T-helper 9 cell (primary cell): ENCODE results near the gene NDUFS3.

ENCODE experiments used
- DNase-seq: peaks from one replicate; pipeline ENCODE4 v3.0.0-alpha.2; 2020

Gene NDUFS3

DNA sequence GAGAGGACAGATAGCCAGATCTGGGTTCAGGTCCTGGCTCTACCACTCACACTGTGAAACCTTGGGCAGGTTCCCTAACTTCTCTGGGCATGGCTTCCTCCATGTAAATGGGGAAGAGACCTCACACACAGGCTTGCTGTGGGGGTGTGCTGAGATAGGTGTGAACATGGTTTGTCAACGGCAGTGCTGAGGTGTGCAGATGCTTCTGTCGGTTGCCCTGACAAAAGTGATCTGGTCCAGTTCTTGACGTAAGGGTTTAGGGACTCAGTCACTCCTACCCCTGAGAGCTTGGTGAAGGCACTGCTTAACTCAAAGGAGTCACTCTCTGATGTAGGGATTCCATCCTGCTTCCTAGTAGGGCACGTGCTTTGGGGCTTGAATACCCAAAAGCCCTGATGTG lies 13.4 kb downstream of the NDUFS3 start:
- no peak for DNase-seq

GRCh38 chr11:47592970-47593369 lies 14.1 kb downstream of the NDUFS3 start:
- DNase-seq = no peak

- no peak for DNase-seq
Measured at GRCh38 chr11:47593492-47593933, 14.6 kb downstream of the NDUFS3 start.

DNA sequence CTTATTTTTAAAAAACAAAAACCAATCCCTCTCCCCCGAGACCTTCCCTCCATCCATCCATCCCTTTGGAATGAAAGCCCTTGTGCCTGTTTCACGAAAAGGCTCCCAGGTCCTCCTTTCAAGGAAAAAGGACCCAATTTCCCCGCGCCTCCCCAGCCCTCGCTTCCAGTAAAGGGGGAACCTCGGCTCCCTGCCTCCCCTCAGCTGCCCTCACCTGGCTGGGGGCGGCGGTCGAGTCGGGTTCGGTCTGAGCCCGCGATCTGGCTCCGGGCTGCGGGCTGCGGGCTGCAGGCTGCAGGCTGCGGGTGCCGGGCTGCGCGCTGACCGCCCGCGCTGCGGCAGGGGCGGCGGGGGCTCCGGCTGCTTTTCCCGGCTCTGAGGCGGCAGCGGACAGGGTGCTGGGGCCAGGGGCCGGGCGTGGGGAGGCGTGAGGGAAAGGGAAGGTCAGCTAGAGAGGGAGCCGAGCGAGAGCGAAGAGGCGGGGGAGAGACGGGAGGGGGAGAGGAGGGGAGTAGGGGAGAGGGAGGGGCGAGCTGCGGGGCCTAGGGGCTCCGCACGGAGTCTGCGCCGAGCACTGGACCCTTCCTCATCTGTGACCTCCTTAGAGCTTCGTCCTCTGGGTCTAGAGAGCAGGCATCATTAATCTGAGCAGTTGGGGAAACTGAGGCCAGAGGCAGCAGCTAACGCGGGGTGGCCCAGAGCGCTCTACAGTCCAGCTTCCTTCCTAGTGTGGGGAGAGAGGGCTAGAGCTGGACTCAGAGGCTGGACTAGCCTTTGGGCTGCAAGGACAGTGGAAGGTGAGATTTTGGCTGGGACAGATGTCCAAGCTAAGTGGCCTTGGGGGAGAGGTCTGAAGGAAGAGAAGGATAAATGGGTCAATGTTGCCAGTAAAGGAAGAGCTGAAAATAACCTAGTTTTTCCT lies 15.3 kb downstream of the NDUFS3 start, which contains the start of gene C1QTNF4:
TSS of gene C1QTNF4 (minus strand) at position 478 of the 922 bp plus-strand sequence. CDS start 3,601 bp downstream, outside the sequence.
- no peak for DNase-seq

GRCh38 chr11:47595029-47595428 lies 16.2 kb downstream of the NDUFS3 start:
- DNase-seq = no peak

GRCh38 chr11:47595967-47596366 lies 17.1 kb downstream of the NDUFS3 start:
- DNase-seq = no peak

DNA sequence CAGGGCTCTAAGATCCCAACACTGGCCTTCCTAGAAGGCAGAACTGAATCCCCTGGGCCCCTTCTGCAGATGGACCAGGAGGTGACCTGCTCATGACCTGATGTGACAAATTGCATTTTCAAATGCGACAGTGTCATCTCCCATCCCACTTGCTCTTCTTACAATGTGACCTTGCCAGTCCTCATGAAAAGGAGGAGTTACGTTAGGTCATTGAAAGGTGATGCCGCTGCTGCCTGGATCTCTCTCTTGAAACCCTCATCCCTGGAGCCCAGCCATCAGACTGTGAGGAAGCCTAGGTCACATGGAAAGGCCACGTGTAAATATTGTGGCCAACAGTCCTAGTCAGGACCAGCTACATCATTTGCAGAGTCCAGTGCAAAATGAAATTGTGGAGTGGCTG lies 21.0 kb downstream of the NDUFS3 start:
- DNase-seq = no peak

GRCh38 chr11:47603295-47603694 lies 24.4 kb downstream of the NDUFS3 start:
- DNase-seq = no peak

- DNase-seq = no peak
Measured at GRCh38 chr11:47605921-47606320, 27.0 kb downstream of the NDUFS3 start.

DNA sequence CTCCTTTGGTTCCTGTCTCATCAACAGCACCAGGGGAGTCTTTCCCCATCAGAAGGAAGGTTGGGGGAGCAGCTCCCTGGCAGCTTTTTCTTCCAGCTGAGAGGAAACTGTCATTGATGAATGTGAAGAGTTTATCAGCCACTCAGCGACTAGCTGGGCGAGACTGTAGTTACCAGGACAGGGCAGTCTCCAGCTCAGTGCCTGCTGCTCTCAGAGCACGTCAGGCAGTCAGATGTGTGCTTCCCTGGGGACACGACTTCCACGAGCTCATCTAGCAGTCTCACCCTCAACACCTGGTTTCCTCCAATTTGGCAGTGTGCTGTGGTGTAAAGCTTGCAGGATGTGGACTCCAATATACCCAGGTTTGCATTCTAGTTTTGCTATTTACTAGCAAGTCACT lies 27.9 kb downstream of the NDUFS3 start:
- no peak for DNase-seq

- DNase-seq = no peak
Measured at GRCh38 chr11:47607380-47607779, 28.5 kb downstream of the NDUFS3 start.

DNA sequence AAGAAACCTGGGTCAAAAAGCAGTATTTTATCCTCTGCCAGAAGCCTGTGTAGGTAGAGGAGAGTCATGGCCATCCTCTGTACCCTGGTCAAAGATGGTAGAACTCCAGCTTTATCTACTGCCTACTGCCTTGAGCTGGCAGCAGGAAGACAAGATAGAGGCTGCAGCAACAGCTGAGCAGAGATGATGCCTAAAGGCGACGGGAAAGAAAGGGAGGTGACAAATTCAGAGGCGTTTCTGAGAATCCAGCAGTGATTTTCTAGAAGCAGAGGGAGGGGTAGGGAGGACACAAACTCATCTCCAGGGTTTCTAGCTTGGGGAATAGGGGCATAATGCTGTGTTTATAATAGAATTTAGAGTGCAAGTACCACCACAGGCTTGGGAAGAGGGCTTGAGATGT lies 30.8 kb downstream of the NDUFS3 start:
- DNase-seq = no peak

GRCh38 chr11:47611348-47611794 lies 32.5 kb downstream of the NDUFS3 start:
- no peak for DNase-seq

DNA sequence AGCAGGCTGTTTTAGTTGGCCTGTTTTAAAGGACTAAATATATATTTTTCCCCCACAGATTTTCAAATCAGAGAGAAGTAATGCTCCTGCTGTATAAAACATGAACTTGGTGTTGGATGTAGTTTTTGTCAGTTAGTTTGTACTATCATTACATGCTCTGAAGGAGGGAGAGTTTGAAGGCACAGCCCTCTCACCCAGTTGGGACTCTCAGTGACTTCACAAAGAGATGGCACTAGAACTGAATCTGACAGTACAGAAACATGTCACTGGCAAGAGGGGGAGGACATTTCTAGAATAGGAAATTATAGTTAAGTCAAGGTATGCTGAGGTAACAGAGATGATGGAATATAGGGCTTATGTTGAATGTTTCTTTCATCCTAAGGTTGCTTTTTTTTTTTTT lies 36.4 kb downstream of the NDUFS3 start:
- no peak for DNase-seq

DNA sequence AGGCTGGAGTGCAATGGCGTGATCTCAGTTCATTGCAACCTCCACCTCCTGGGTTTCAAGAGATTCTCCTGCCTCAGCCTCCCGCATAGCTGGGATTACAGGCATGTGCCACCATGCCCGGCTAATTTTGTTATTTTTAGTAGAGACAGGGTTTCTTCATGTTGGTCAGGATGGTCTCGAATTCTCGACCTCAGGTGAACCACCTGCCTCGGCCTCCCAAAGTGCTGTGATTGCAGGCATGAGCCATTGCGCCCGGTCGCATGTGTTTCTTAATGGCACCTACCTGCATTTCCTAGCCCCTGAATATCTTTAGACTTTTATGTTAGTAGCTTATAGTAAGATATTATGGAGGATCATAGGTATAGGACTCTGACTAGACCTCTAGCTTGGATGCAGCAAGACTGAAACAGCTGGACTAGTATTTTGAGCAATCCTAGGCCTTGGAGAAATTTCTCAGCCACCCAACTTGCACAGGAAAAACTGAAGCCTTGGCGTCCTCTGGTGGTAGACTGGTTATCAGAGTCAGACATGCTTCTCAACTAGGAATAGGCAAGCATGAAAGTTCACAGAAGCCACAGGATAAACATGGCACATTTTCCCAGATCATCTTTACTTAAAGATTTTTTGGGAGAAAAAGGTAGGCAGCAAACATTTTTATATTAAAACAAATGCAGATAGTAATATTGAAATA lies 38.0 kb downstream of the NDUFS3 start:
- DNase-seq = no peak

DNA sequence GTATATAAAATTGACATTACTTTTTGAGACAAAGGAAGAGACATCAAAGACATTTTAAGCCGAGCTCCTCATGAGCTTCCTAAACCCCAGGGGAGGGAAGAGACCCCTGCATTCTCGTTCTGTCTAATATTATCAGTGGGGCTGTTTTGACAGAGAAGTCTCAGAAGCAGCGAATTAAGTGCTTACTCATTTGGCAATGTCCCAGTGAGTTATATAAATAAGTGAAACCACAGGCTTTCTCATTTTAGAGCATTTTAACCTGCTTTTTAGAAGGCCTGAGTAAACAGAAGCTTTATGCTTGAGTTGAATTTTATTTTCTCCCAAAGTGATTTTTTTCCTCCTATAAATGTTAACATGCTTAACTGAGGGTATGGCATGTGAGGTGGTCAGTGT lies 38.5 kb downstream of the NDUFS3 start:
- DNase-seq = no peak

GRCh38 chr11:47620836-47621378 lies 42.0 kb downstream of the NDUFS3 start:
- DNase-seq = no peak

- DNase-seq = no peak
Measured at GRCh38 chr11:47626234-47626633, 47.4 kb downstream of the NDUFS3 start.

- DNase-seq = no peak
Measured at GRCh38 chr11:47628026-47628425, 49.2 kb downstream of the NDUFS3 start.

GRCh38 chr11:47631473-47631872 lies 52.6 kb downstream of the NDUFS3 start:
- no peak for DNase-seq
